HepG2 (cell line): Measurements from ENCODE around the gene FAM180A.
"Not testable (repeated sequence)": the region's sequence is repeated elsewhere in the genome, so short reads cannot be mapped to it uniquely, and the experiment has no call there.

ENCODE experiments used
- EP300 ChIP-seq, 3 experiments: sonication (generic) in 1 of 3; formaldehyde crosslinking in 1 of 3; IDR thresholded peaks; 2 replicates each; pipeline versions ENCODE4 v1.5.1 to v1.6.1; 2011 to 2020; ENCODE audit warnings: low read depth in 2 of 3, low read length in 2 of 3, borderline replicate concordance in 1 of 3, improper control_type of control experiment in 1 of 3, mild to moderate bottlenecking in 1 of 3, missing genetic modification reagents in 1 of 3, moderate library complexity in 1 of 3
- HMG20A ChIP-seq: IDR thresholded peaks from 2 replicates; pipeline ENCODE4 v1.6.1; 2016; ENCODE audit warnings: borderline replicate concordance
- JARID2 ChIP-seq: sonication (generic); formaldehyde crosslinking; IDR thresholded peaks from 2 replicates; pipeline ENCODE4 v1.8.1; 2023; ENCODE audit warnings: missing genetic modification reagents, inconsistent platforms; ENCODE audit not compliant: insufficient replicate concordance
- REPIN1 ChIP-seq: sonication (generic); formaldehyde crosslinking; IDR thresholded peaks from 2 replicates; pipeline ENCODE4 v1.8.0; 2022; ENCODE audit warnings: missing genetic modification reagents, low read depth, mild to moderate bottlenecking, borderline replicate concordance
- SUZ12 ChIP-seq: fragments of 150-350 bp; IDR thresholded peaks from 2 replicates; pipeline ENCODE4 v1.6.1; 2014; ENCODE audit warnings: low read depth, low read length
- TCF7L2 ChIP-seq: IDR thresholded peaks from 2 replicates; pipeline ENCODE4 v1.6.1; 2011; ENCODE audit warnings: mild to moderate bottlenecking, low read depth, low read length, moderate library complexity
- TGIF2 ChIP-seq: IDR thresholded peaks from 2 replicates; pipeline ENCODE4 v1.6.1; 2016; ENCODE audit warnings: control low read depth, missing compliant biosample characterization

DNA sequence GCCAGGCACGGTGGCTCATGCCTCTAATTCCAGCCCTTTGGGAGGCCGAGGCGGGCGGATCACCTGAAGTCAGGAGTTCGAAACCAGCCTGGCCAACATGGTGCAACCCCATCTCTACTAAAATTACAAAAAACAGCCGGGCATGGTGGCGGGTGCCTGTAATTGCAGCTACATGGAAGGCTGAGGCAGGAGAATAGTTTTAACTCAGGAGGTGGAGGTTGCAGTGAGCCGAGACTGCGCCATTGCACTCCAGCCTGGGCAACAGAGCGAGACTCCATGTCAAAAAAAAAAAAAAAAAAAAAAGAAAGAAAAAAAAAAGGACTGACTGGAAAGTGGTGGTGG is 11.3 kb downstream of the FAM180A start:
- not testable (repeated sequence) for TF ChIP-seq EP300 (IDR thresholded peaks at IDR 0.05; ENCODE audit: low read depth in 2 of 2, low read length in 2 of 2); EP300 (CRISPR knock-in tag; IDR thresholded peaks at IDR 0.05; ENCODE audit: borderline replicate concordance); JARID2 (CRISPR knock-in tag); REPIN1 (CRISPR knock-in tag); HMG20A; SUZ12; TCF7L2; TGIF2 (CRISPR knock-in tag)
